NB4 (cell line): Measurements from ENCODE around the gene GATD1.
"Not testable (repeated sequence)": the region's sequence is repeated elsewhere in the genome, so short reads cannot be mapped to it uniquely, and the experiment has no call there.

Source experiments
- DNase-seq: peaks from one replicate; pipeline ENCODE4 v3.0.0; 2010; ENCODE audit warnings: low read depth
- H3K4me3 ChIP-seq: one replicate; pipeline ENCODE4 v1.5.1; 2011; ENCODE audit warnings: mild to moderate bottlenecking, low read depth, low read length, moderate library complexity
- MYC ChIP-seq: IDR thresholded peaks from 2 replicates; pipeline ENCODE4 v1.6.1; 2011; ENCODE audit warnings: low read depth, low read length
- POLR2A ChIP-seq: IDR thresholded peaks from 2 replicates; pipeline ENCODE4 v1.6.1; 2011; ENCODE audit warnings: mild to moderate bottlenecking; ENCODE audit not compliant: insufficient read length; ENCODE audit errors: extremely low read depth
- TF ChIP-seq, protein P1 (sequence below): IDR thresholded peaks from one replicate; pipeline ENCODE4 v1.5.1; 2012; ENCODE audit warnings: low read depth, low read length
- TF ChIP-seq, protein P2 (sequence below): IDR thresholded peaks from 2 replicates; pipeline ENCODE4 v1.6.1; 2011; ENCODE audit warnings: low read depth, low read length

GATD1 gene

GRCh38 chr11:737366-737765 lies 39.9 kb downstream of the GATD1 start:
- H3K4me3 ChIP-seq: no peak overlapping the region
- no peak for DNase-seq

GRCh38 chr11:734541-734940 lies 42.7 kb downstream of the GATD1 start:
- H3K4me3 ChIP-seq, DNase-seq: not testable (repeated sequence)

More at GRCh38 chr11:737366-737765, 39.9 kb downstream of the GATD1 start:
- TF ChIP-seq POLR2A (no peak), MYC (no peak)
- TF ChIP-seq, protein P1, sequence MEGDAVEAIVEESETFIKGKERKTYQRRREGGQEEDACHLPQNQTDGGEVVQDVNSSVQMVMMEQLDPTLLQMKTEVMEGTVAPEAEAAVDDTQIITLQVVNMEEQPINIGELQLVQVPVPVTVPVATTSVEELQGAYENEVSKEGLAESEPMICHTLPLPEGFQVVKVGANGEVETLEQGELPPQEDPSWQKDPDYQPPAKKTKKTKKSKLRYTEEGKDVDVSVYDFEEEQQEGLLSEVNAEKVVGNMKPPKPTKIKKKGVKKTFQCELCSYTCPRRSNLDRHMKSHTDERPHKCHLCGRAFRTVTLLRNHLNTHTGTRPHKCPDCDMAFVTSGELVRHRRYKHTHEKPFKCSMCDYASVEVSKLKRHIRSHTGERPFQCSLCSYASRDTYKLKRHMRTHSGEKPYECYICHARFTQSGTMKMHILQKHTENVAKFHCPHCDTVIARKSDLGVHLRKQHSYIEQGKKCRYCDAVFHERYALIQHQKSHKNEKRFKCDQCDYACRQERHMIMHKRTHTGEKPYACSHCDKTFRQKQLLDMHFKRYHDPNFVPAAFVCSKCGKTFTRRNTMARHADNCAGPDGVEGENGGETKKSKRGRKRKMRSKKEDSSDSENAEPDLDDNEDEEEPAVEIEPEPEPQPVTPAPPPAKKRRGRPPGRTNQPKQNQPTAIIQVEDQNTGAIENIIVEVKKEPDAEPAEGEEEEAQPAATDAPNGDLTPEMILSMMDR: no peak
- TF ChIP-seq, protein P2, sequence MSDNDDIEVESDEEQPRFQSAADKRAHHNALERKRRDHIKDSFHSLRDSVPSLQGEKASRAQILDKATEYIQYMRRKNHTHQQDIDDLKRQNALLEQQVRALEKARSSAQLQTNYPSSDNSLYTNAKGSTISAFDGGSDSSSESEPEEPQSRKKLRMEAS: no peak

DNA sequence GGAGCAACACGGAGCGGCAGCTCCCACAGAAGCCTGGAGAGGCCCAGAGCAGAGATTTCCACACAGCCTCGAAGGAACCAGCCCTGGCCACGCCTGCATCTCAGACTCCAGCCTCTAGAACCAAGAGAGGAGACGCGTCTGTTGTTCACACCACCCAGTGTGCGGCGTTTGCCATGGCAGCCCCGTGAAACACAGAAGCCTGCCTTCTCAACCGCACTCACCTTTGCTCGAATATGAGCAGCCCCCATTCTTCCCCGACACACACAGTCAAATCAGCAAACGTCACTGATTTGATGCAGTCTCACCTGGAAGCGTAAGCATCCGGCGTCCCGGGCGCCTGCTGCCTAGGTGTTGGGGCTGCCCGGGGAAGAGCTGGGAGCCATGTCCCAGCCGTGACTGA lies 44.2 kb downstream of the GATD1 start:
- H3K4me3 ChIP-seq: no peak overlapping the region
- no peak for TF ChIP-seq MYC
- TF ChIP-seq POLR2A: no peak
- TF ChIP-seq, protein P2: no peak
- TF ChIP-seq, protein P1: no peak
- DNase-seq: no peak

DNA sequence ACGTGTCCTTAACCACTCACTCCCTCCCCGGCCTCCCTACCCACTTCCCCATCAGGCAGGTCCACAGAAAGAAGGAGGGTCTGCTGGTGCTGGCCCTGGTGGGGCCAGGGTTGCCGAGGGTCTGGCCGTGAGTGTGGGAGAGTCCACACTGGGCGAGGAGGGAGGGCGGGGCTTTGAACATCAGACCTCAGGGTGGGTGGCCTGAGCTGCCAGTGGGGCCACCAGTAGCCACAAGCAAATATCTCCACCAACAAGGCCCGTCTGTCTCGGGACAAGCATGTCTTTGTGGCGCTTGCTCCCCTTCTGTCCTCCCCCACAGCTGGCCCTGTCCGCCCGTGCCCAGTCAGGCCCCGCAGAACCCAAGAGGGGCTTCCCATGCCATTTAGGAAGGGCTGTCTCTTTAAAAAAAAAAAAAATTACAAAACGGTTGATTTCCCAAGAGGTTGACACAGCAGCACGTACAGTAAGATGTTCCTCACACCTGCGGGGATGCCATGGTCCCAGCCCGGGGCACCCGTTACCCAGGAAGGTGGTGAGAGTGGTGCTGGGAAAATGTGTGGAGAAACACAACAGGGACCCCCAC lies 47.7 kb downstream of the GATD1 start:
- TF ChIP-seq, protein P2: no peak
- TF ChIP-seq POLR2A (no peak), MYC (no peak)
- TF ChIP-seq, protein P1: no peak
- DNase-seq: peak; percentile 50
- no peak overlapping the region for H3K4me3 ChIP-seq

- TF ChIP-seq, protein P2: no peak
- no peak overlapping the region for H3K4me3 ChIP-seq
- no peak for DNase-seq
Observed at GRCh38 chr11:728901-729491, 48.3 kb downstream of the GATD1 start.

GRCh38 chr11:727859-728748 lies 49.2 kb downstream of the GATD1 start:
- no peak overlapping the region for H3K4me3 ChIP-seq
- TF ChIP-seq, protein P1: peak; percentile 96
- TF ChIP-seq MYC (peak; percentile 77), POLR2A (no peak)
- TF ChIP-seq, protein P2: peak; percentile 86
- DNase-seq: peak; percentile 80
